ENCODE results near the gene SCN10A.
A peak's percentile ranks its signal among the peaks of the same experiment; 100 is the strongest.

SCN10A gene

DNA sequence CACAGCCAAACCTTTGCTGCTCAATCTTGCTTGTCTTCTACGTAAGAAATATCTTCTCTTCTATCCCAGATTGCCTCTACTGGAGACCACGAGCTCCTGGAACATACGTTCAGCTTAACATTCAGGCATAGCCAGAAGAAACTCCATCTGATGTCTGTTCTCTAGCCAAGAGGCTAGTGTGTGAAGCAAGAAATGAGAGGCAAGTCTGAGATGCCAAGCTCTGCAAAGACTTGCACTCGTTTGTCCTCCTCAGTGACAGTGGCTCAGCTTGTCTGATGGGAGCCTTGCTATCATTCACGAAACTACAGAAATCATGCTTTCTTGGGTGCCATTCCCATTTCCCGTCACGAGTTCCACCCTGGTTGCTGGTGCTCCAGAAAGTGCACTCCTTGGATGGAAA, at the start of gene SCN10A:
TSS of gene SCN10A (minus strand) at position 192 of the 400 bp plus-strand sequence. CDS start 22,207 bp downstream, outside the sequence.
- no peak for DNase-seq

DNA sequence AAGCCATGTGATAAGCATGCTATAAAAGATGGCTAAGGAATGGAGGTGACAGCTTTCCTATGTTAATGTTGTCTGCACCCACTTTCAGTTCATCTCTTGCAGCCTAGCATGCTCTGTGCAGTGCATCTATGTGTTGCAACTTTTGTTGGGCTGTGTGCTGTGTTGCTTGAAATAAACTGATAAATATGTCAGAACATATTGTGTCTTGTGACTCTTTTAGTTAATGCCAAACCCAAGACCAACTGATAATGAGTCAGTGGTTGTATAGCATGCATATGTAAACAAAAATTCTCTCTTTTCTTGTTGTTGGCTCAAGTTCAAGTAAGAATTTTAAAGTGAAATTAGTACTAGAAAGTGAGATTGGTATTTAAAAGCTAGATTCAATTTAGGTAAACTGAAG, 37.0 kb upstream of the SCN10A start:
- DNase-seq, result no peak

DNA sequence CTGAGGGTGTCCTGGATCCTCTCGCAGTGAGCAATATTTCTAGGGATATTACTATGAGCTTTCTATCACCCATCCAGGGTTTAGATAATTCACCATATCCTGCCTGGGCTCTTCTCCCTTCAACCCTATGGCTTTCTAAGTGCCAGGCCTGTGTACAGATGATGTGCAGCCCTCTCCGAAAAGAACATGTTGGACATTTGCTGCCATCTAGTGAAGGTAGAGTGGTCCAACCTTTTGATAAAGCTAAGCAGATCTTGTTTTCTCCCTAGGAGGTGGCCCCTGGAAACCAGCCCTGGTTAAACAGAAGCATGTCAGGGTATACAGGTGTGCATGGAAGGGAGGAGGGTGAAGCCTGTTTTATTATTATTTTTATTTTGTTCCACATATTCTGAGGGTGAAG, 27.9 kb upstream of the SCN10A start:
- no peak for DNase-seq

DNA sequence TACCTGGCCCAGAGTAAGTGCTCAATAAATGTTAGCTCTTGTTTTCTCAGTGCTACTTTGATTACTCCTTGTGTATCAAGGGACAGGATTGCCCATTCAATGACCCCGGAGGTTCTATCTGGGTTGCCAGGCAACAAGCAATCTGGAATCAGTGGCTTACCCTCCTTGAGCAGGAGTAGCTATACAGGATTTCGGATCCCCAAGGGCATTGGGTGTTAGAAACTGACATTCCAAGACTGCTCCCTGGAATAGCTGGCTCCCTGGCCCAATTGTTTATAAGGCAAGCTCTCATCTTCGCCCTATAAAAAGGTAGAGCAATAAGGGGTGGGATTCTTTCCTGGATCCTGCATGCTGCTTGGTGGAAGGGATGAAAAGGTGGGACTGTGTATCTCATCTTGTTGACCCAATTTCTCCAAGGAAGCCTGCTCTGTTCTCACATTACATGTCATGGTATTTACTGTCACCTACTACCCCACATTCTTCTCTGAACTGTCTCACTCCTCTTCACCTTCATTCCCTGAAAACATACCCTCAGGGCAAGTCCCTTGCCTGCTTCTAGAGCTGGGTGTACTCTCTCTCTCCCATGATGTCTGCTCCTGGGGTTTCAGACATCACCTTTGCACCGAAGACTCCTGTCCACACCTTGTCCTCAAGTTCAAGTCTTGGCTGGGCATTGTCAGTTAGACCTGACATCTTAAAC, 26.4 kb upstream of the SCN10A start:
- DNase-seq, result no peak

DNA sequence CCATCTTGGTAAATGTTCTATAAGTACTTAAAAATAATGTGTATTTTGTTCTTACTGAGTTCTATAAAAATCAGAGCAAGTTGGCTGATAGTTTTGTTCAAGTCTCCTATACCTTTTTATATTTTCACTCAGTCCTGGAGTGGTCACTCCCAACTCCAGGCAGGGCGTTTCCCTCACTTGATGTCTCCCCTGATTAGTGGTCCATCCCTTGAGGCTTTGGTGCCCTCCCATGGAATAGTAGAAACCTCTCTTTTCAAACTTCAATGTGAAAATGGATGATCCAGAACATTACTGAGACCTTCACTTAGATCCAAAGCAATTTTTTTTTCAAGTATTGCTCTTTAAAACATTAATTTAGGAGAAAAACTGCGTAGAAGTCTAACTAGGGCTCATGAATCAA, 25.0 kb upstream of the SCN10A start:
- DNase-seq, result no peak

DNA sequence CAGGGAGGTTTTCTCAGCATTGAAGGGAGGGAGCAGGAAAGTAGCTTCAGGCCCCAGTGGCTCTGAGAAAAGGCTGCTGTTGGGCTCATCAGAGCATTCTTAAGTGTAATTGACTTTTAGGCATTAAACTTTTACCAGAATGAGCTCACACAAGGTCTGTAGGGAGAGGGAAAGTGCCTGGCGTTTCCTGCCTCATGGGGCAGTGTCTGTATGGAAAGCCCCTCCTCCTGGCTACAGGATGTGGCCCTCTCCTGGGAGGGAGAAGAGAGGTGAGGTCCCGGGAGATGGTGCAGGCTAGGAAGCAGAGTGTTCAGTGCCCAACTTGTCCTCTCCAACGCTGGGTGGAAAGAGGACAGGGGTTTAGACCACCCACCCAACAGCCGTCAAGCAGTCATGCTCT, 21.3 kb upstream of the SCN10A start:
- DNase-seq, result no peak

DNA sequence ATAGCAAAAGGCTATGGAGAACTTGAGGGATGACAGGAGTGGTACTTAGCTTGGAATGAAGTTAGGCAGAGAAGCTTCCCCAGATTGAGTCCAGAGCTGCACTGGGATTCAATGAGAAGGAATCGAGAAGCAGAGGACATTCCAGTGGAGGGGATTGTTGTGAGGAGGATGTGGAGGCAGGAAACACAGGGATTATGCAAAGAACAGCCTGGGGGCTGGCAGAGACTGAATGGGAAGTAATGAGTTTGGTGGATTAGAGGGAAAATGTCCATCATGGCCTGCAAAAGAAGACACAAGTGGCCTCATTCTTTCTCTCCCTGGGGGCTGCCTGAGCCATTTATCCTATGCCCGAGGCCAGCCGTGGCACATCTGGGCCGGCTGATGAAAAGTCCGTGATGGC, 20.5 kb upstream of the SCN10A start:
- no peak for DNase-seq

DNA sequence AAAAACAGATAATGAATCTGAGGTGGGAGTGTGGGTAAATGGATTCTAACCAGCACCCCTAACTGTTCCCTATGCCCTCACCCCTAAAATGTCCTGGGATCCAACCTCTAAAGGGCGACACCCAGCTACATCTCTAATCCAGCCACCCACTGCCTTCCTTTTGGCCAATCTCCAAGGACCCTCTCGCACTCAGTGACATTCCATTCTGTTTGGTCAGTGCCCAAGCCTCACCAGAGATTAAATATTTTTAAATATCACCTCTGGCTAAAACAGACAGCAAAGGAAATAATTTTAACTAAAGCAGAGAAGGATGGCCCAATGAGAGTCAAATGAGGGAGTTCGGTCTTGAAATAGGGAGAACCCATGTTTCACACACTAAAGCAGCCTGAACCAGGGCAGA, 19.9 kb upstream of the SCN10A start:
- no peak for DNase-seq

DNA sequence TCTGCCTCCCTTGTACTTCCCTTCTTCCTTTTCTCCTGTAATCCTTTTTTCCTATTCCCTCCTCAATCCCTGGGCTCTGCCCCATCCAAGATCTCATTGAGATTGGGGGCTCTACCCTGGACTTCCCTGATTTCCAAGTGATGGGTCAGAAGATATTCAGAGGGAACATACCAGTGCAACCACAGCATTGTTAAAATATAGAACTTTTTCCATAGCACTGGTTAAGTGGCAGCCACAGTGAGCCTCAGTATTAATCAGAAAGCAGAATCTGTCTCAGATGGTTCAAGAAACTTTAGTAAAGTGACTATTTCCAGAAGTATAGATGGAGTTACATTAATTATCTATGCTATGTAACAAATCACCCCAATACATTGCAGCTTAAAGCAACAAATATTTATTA, 18.7 kb upstream of the SCN10A start:
- DNase-seq, result no peak

DNA sequence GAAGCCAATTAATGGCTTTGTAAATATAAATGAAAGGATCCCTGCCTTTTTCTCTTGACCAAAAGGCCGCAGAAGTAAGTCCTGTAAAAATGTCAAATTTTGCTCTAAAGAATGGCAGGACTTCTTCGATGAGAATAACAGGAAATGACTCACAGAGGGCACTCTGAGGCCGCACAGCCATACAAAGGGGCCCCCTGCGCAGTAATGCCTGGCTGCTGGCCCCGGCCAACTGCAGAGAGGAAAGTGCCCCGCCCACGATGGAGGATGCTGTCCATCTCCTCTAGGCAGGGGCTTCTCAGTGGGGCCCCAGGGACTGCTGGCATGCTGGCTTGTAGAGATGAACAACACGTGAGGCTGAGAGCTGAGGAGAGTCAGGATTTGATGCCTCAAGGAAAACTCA, 18.1 kb upstream of the SCN10A start:
- peak; percentile 26 for DNase-seq

DNA sequence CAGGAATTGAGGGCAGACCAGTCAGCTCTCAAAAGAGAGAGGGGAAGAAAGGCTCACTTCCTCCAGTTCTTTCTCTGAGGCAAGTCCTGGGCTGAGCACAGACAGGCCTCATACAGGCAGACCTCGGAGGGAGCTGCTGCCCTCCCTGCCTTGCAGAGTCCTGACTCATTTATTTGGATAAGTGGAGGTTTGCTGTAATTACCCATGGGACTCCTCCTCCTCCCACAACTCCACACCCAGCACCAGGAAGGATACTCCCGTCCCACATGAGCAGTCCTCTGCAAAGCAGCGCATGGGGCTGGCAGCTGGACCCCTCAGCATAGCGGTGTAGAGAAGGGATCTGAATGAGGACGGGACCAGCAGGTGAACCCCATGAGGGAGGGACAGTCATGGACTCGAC, 13.4 kb upstream of the SCN10A start:
- DNase-seq, result no peak

DNA sequence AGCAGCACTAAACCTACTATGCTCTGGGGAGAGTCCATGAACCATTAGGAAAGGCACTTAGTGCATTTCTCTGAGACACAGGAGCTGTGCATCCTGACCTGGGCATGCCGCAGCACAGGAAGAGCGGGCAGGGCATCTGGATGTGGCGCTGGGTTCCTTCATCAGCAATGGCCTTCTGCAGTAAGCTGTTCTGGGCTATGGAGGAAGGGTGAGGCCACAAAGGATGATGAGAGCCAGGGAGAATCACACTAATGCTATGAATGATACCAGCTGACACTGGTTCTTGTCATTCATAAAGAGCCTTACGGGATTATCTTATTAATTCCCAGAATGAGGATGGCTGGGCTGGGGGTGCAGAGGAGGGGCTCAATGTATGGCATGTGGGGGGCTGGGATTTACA, 12.7 kb upstream of the SCN10A start:
- no peak for DNase-seq

DNA sequence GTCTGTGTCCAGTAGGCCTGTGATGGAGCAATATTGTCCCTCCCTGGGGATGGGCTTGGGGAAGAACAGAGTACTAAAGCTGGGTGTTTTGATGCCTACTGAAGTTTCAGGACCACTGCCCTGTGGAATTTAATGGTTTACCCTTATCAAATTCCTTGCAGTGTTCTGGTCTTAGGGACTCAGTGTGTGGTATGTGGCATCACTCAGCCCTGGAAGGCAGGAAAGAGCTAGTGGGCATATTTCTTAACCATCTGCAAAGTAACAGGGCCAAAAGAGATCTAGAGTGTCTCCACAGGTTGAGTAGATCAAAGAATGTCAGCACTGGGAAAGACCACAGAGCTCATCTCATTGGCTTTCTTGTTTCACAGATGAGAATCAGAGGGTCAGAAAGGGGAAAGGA, 11.8 kb upstream of the SCN10A start:
- DNase-seq, result no peak

DNA sequence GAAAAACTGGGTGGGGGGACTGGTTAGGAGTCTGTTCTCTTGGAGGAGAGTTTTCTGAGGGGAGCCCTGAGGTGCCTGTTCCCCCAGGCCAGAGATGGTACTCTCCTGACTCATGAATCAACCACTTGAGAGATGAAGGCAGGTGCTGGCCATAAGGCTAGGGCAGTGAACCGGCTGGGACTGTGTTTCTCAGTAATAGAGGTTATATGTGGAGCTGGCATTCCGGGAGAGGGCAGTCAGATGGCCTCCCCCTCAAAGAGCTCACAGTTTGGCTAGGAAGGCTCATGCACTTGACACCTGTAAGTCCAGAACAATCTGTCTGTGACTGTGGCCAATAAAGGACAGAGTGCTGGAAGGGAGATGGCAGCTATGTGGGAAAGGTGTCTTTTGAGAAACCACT, 10.0 kb upstream of the SCN10A start:
- no peak for DNase-seq

DNA sequence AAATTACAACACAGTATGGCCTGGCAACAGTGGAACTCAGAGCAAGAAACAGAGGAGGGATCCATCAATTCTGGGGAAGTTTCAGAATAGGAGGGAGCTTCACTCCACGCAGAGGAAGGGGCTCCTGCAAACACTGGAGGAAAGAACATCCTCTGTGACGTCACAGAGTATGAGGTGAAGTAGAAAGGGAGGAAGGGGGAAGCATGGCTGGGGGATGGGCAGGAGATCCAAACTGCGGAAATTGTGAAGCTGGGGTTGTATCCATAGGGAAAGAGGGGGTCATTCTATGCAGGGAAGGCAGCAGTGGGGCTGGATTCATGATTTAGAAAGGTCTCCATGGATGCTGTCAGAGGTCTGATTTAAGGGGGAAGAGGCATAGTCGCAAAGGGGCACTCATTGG, 8.3 kb upstream of the SCN10A start:
- DNase-seq, result no peak

DNA sequence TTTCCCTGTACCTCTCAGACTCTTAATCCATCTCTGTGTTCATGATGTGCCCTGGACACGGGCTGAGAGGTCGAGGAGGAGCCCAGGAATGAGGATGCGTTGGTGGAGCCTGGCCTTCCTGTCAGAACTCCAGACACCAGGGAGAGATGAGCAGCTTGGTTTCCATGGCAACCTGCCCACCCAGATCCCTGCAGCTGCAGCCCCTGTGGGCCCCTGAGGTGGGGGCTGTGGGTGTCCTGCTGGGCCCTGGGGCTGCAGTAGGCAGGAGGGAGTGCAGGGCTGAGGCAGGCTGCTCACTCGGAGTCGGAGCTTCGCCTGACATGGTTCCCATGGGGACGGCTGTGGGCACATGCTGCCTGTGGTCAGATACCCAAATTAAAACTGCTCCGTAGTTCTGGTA, 7.7 kb upstream of the SCN10A start:
- no peak for DNase-seq

DNA sequence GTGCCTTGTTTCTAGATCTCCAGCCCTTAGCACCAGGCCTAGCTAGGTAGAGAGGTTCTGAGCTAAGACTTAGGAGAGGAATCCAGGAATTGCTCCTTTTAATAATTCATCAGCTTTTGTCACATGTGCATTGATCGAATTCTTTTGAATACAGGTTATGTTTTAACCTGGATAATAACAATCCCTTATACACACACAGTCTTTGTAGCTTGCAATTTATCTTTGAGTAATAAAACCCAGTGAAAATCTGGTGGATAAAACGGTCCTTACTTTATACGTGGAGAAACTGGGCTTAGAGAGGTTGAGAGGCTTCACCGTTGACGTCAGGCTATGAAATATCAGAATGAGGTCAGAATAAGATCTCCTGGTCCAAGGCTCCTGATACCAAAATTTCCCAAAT, 7.2 kb upstream of the SCN10A start:
- DNase-seq, result no peak

DNA sequence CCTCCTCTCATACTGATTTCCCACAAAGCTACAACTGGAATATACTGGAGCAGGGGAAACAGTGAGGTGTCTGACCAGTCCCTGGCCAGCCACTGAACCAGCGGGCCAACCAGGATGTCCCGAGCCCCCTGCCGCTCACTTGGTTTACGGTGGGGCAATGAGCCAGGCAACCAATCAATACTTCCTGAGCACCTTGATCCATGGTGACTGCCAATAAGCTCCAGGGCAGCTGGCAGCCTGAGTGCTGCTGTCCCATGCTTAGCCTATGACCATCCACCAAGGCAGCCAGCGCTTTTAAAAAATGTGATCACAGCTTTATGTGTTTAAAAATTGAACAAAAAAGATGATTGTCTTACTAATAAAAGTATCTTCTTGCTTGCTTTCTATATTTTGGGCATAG, 4.2 kb downstream of the SCN10A start:
- DNase-seq, result no peak

DNA sequence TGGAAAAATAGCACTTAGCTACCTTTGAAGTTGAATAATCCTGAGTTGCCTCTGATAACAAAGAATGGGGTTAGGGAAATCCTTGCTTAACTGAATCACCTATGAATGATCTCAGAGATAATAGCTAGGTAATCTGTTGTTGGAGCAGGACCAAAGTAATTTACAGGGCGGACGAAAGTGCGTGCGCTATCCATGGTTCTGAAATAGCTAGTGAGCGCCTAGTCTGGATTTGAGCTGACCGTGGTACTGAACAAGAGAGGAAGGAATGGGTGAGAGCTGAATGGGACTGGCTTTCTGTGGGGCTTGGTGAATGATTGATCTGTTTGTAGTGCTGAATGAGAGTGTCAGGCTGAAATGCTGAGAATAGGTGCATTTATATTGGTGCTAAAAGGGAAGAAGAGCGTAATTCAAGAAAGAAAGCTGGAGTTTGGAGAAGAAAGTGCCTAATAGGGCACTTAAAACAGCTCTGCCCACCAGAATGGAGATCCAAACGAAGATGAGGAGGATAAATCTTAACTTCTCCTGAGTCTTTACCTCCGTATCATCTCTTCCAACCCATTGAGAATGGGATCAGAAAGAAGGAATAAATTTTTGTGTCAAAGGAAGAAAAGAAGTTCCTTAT, 10.1 kb downstream of the SCN10A start:
- no peak for DNase-seq

DNA sequence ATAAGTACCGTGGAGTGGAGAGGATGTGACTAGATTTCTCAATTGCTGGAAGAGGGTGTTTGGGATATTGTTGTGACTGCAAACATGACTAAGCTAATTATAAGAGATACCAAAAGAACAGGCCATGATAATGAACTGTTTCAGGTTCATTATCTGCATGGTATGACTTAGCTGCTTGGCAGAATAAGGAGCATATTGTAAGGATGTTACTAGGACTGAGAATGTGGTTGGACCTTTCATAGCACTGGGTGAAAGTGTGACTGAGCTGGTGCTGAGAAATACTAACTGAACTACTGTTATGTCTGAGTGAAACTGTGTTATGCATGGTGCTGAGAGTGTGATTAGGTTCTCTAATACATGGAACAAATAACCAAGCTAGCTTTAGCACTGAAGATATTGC, 11.0 kb downstream of the SCN10A start:
- no peak for DNase-seq

DNA sequence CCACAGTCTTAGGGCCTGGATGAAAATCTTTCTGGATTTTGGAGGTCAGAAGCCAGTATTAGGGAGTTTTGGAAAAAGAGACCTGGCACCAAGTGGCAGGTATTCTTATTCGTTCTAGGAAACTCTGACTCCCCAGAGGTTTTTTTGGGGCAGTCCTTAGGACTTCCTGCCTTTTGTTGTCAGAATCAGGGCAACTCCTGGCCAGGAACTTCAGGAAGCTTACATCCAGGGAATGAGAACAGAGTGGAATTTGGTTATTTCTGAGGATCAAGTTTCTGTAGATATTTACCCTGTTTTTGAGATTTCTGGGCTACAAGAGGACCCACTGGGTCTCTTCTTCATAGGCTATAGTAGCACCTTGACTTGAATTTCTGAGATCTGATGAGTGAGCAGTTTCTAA, 15.5 kb downstream of the SCN10A start:
- DNase-seq, result no peak

DNA sequence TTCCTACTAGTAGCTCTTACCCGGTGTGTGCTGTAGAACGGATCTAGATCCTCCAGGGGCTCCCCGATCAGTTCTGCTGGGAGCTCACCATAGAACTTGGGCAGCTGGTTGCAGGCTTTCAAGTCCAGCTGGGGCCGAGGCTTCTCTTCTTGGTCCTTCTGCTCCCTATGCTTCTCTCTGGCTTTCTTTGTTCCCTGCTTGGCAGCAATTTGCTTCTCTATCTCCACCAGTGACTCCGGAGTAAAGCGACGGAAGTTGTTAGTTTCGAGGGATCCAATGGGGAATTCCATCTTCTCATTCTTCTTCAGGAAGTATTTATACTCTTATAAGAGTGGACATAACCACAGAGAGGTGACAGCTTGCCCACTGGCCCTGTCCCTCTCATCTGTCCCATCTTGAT, 22.3 kb downstream of the SCN10A start:
- no peak for DNase-seq

DNA sequence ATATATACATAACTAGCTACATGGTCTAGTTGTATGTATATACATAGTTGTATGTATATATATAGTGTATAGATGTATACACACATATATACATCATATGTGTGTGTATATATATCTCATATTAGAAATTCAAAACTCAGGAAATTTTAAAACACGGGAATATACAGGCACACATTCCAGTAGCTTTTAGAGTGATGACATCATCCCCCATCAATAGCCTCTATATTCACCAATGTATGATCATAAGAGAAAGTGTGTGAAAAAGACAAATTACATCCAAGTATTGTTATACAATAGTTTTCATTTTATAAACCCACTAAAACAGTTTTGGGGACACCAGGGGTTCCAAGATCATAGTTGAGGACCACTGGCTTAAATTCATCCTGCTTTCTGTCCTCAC, 23.0 kb downstream of the SCN10A start:
- DNase-seq, result no peak

DNA sequence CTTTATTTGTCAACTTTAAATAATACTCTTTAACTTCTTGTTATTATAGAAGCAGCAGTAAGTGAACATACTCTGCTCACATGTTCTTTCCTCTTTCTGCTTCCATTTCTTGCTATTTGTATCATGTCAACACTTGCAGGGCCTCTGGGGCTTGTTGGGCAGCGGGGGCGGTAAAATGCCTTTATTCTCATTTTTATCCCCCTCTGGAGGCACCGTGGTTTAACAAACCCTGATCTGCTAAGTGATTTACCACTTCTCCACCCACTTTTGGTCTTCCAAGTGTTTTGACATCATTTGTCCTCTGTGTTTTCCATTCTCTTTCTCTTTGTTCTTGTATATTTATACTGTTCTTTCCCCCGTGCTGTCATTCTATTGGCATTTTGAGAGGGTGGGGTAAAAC, 33.9 kb downstream of the SCN10A start:
- no peak for DNase-seq

DNA sequence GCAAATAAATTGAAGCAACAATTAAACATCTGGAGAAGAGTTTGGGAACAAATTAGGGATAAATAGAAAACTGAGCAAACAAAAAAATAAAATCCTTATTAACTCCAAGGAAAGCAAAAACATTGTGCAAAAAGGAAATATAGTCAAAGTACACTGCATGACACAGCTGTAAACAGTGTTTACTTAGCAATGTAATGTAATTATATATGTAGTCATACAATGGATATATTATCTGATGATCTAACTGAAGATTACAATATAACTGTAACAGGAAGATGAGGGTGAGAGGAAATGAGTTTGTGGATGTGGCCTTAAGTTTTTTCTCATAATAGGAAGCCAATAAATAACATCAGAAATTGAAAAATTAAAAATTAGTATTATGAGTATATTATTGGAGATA, 42.5 kb downstream of the SCN10A start:
- no peak for DNase-seq

Measured in CD4-positive, alpha-beta T cell treated with Interferon gamma for 1 hour (primary cell).